ENCODE results near the gene CHRNB4.

Gene CHRNB4

GRCh38 chr15:78651007-78651406, 10.0 kb upstream of the CHRNB4 start:
- H3K27me3 ChIP-seq (ENCODE audit: control insufficient read depth in 2 of 2, insufficient read depth in 2 of 2, low read length in 2 of 2) = peaks cover 2 to 3% of the 10 kb centered on the region in 2 donors
- H3K4me3 ChIP-seq (ENCODE audit: low read length in 2 of 2) = no peak overlapping the region
- no peaks in the 10 kb centered on the region for H3K36me3 ChIP-seq (ENCODE audit: control insufficient read depth in 2 of 2, insufficient read depth in 2 of 2, low read length in 2 of 2)
- H3K27ac ChIP-seq (ENCODE audit: low read depth in 2 of 2, low read length in 2 of 2) = no peak overlapping the region
- no peaks in the 10 kb centered on the region for H3K9me3 ChIP-seq (ENCODE audit: control insufficient read depth in 2 of 2, low read length in 2 of 2)
- H3K4me1 ChIP-seq (ENCODE audit: control insufficient read depth in 2 of 2, insufficient read depth in 2 of 2, low read length in 2 of 2) = no peaks in the 10 kb centered on the region
- H3K9ac ChIP-seq (ENCODE audit: low read depth in 1 of 2, low read length in 2 of 2) = no peak overlapping the region

GRCh38 chr15:78650022-78650421, 9.0 kb upstream of the CHRNB4 start:
- no peaks in the 10 kb centered on the region for H3K9me3 ChIP-seq (ENCODE audit: control insufficient read depth in 2 of 2, low read length in 2 of 2)
- H3K4me1 ChIP-seq (ENCODE audit: control insufficient read depth in 2 of 2, insufficient read depth in 2 of 2, low read length in 2 of 2) = no peaks in the 10 kb centered on the region
- no peaks in the 10 kb centered on the region for H3K36me3 ChIP-seq (ENCODE audit: control insufficient read depth in 2 of 2, insufficient read depth in 2 of 2, low read length in 2 of 2)
- H3K27ac ChIP-seq (ENCODE audit: low read depth in 2 of 2, low read length in 2 of 2) = no peak overlapping the region
- H3K27me3 ChIP-seq (ENCODE audit: control insufficient read depth in 2 of 2, insufficient read depth in 2 of 2, low read length in 2 of 2) = peaks cover 2 to 3% of the 10 kb centered on the region in 2 donors
- H3K9ac ChIP-seq (ENCODE audit: low read depth in 1 of 2, low read length in 2 of 2) = no peak overlapping the region
- no peak overlapping the region for H3K4me3 ChIP-seq (ENCODE audit: low read length in 2 of 2)

- Histone ChIP-seq H3K36me3 (ENCODE audit: control insufficient read depth in 2 of 2, insufficient read depth in 2 of 2, low read length in 2 of 2) (no peaks in the 10 kb centered on the region), H3K4me1 (ENCODE audit: control insufficient read depth in 2 of 2, insufficient read depth in 2 of 2, low read length in 2 of 2) (peaks cover 2% of the 10 kb centered on the region in 2 donors), H3K27me3 (ENCODE audit: control insufficient read depth in 2 of 2, insufficient read depth in 2 of 2, low read length in 2 of 2) (peaks cover 0 to 7% of the 10 kb centered on the region in 2 donors), H3K4me3 (ENCODE audit: low read length in 2 of 2) (no peak overlapping the region), H3K9me3 (ENCODE audit: control insufficient read depth in 2 of 2, low read length in 2 of 2) (no peaks in the 10 kb centered on the region), H3K27ac (ENCODE audit: low read depth in 2 of 2, low read length in 2 of 2) (no peak overlapping the region), H3K9ac (ENCODE audit: low read depth in 1 of 2, low read length in 2 of 2) (no peak overlapping the region)
Measured at GRCh38 chr15:78645009-78645408, 4.0 kb upstream of the CHRNB4 start.

GRCh38 chr15:78642331-78642730, 1.3 kb upstream of the CHRNB4 start:
- no peak overlapping the region for H3K9ac ChIP-seq (ENCODE audit: low read depth in 1 of 2, low read length in 2 of 2)
- no peaks in the 10 kb centered on the region for H3K36me3 ChIP-seq (ENCODE audit: control insufficient read depth in 2 of 2, insufficient read depth in 2 of 2, low read length in 2 of 2)
- H3K27me3 ChIP-seq (ENCODE audit: control insufficient read depth in 2 of 2, insufficient read depth in 2 of 2, low read length in 2 of 2) = peaks cover 0 to 7% of the 10 kb centered on the region in 2 donors
- H3K4me3 ChIP-seq (ENCODE audit: low read length in 2 of 2) = no peak overlapping the region
- H3K27ac ChIP-seq (ENCODE audit: low read depth in 2 of 2, low read length in 2 of 2) = no peak overlapping the region
- H3K4me1 ChIP-seq (ENCODE audit: control insufficient read depth in 2 of 2, insufficient read depth in 2 of 2, low read length in 2 of 2) = peaks cover 2% of the 10 kb centered on the region in 2 donors
- H3K9me3 ChIP-seq (ENCODE audit: control insufficient read depth in 2 of 2, low read length in 2 of 2) = no peaks in the 10 kb centered on the region

GRCh38 chr15:78641749-78642275, 802 bp upstream of the CHRNB4 start:
- Histone ChIP-seq H3K27ac (ENCODE audit: low read depth in 2 of 2, low read length in 2 of 2) (no peak overlapping the region), H3K4me3 (ENCODE audit: low read length in 2 of 2) (no peak overlapping the region), H3K9ac (ENCODE audit: low read depth in 1 of 2, low read length in 2 of 2) (no peak overlapping the region), H3K36me3 (ENCODE audit: control insufficient read depth in 2 of 2, insufficient read depth in 2 of 2, low read length in 2 of 2) (no peaks in the 10 kb centered on the region), H3K4me1 (ENCODE audit: control insufficient read depth in 2 of 2, insufficient read depth in 2 of 2, low read length in 2 of 2) (peaks cover 2% of the 10 kb centered on the region in 2 donors), H3K27me3 (ENCODE audit: control insufficient read depth in 2 of 2, insufficient read depth in 2 of 2, low read length in 2 of 2) (peaks cover 0 to 7% of the 10 kb centered on the region in 2 donors), H3K9me3 (ENCODE audit: control insufficient read depth in 2 of 2, low read length in 2 of 2) (no peaks in the 10 kb centered on the region)

GRCh38 chr15:78640527-78641101, 396 bp downstream of the CHRNB4 start:
- Histone ChIP-seq H3K9me3 (ENCODE audit: control insufficient read depth in 2 of 2, low read length in 2 of 2) (no peaks in the 10 kb centered on the region), H3K27ac (ENCODE audit: low read depth in 2 of 2, low read length in 2 of 2) (no peak overlapping the region), H3K36me3 (ENCODE audit: control insufficient read depth in 2 of 2, insufficient read depth in 2 of 2, low read length in 2 of 2) (no peaks in the 10 kb centered on the region), H3K27me3 (ENCODE audit: control insufficient read depth in 2 of 2, insufficient read depth in 2 of 2, low read length in 2 of 2) (peaks cover 0 to 7% of the 10 kb centered on the region in 2 donors), H3K4me1 (ENCODE audit: control insufficient read depth in 2 of 2, insufficient read depth in 2 of 2, low read length in 2 of 2) (peaks cover 2% of the 10 kb centered on the region in 2 donors), H3K9ac (ENCODE audit: low read depth in 1 of 2, low read length in 2 of 2) (no peak overlapping the region), H3K4me3 (ENCODE audit: low read length in 2 of 2) (peak overlapping the region; percentile 31 to 40)

GRCh38 chr15:78638658-78639314, 2.2 kb downstream of the CHRNB4 start:
- peaks cover 2% of the 10 kb centered on the region in 2 donors for H3K4me1 ChIP-seq (ENCODE audit: control insufficient read depth in 2 of 2, insufficient read depth in 2 of 2, low read length in 2 of 2)

GRCh38 chr15:78637776-78638435, 3.1 kb downstream of the CHRNB4 start:
- no peak overlapping the region for H3K9ac ChIP-seq (ENCODE audit: low read depth in 1 of 2, low read length in 2 of 2)
- H3K9me3 ChIP-seq (ENCODE audit: control insufficient read depth in 2 of 2, low read length in 2 of 2) = no peaks in the 10 kb centered on the region
- H3K4me1 ChIP-seq (ENCODE audit: control insufficient read depth in 2 of 2, insufficient read depth in 2 of 2, low read length in 2 of 2) = peaks cover 2% of the 10 kb centered on the region in 2 donors
- H3K27me3 ChIP-seq (ENCODE audit: control insufficient read depth in 2 of 2, insufficient read depth in 2 of 2, low read length in 2 of 2) = peaks cover 0 to 7% of the 10 kb centered on the region in 2 donors
- no peak overlapping the region for H3K27ac ChIP-seq (ENCODE audit: low read depth in 2 of 2, low read length in 2 of 2)
- no peak overlapping the region for H3K4me3 ChIP-seq (ENCODE audit: low read length in 2 of 2)
- H3K36me3 ChIP-seq (ENCODE audit: control insufficient read depth in 2 of 2, insufficient read depth in 2 of 2, low read length in 2 of 2) = no peaks in the 10 kb centered on the region

More at GRCh38 chr15:78638658-78639314, 2.2 kb downstream of the CHRNB4 start:
- Histone ChIP-seq H3K36me3 (ENCODE audit: control insufficient read depth in 2 of 2, insufficient read depth in 2 of 2, low read length in 2 of 2) (no peaks in the 10 kb centered on the region), H3K4me3 (ENCODE audit: low read length in 2 of 2) (no peak overlapping the region), H3K9ac (ENCODE audit: low read depth in 1 of 2, low read length in 2 of 2) (no peak overlapping the region), H3K27me3 (ENCODE audit: control insufficient read depth in 2 of 2, insufficient read depth in 2 of 2, low read length in 2 of 2) (peaks cover 0 to 7% of the 10 kb centered on the region in 2 donors), H3K27ac (ENCODE audit: low read depth in 2 of 2, low read length in 2 of 2) (no peak overlapping the region), H3K9me3 (ENCODE audit: control insufficient read depth in 2 of 2, low read length in 2 of 2) (no peaks in the 10 kb centered on the region)

GRCh38 chr15:78636378-78636859, 4.6 kb downstream of the CHRNB4 start:
- Histone ChIP-seq H3K27ac (ENCODE audit: low read depth in 2 of 2, low read length in 2 of 2) (no peak overlapping the region), H3K27me3 (ENCODE audit: control insufficient read depth in 2 of 2, insufficient read depth in 2 of 2, low read length in 2 of 2) (peaks cover 0 to 7% of the 10 kb centered on the region in 2 donors), H3K4me3 (ENCODE audit: low read length in 2 of 2) (no peak overlapping the region), H3K9ac (ENCODE audit: low read depth in 1 of 2, low read length in 2 of 2) (no peak overlapping the region), H3K9me3 (ENCODE audit: control insufficient read depth in 2 of 2, low read length in 2 of 2) (no peaks in the 10 kb centered on the region), H3K4me1 (ENCODE audit: control insufficient read depth in 2 of 2, insufficient read depth in 2 of 2, low read length in 2 of 2) (peaks cover 2% of the 10 kb centered on the region in 2 donors), H3K36me3 (ENCODE audit: control insufficient read depth in 2 of 2, insufficient read depth in 2 of 2, low read length in 2 of 2) (no peaks in the 10 kb centered on the region)

GRCh38 chr15:78635346-78635745, 5.7 kb downstream of the CHRNB4 start:
- H3K27ac ChIP-seq (ENCODE audit: low read depth in 2 of 2, low read length in 2 of 2) = no peak overlapping the region
- no peak overlapping the region for H3K9ac ChIP-seq (ENCODE audit: low read depth in 1 of 2, low read length in 2 of 2)
- peaks cover 0 to 3% of the 10 kb centered on the region in 2 donors for H3K27me3 ChIP-seq (ENCODE audit: control insufficient read depth in 2 of 2, insufficient read depth in 2 of 2, low read length in 2 of 2)
- H3K4me3 ChIP-seq (ENCODE audit: low read length in 2 of 2) = no peak overlapping the region
- H3K36me3 ChIP-seq (ENCODE audit: control insufficient read depth in 2 of 2, insufficient read depth in 2 of 2, low read length in 2 of 2) = no peaks in the 10 kb centered on the region
- no peaks in the 10 kb centered on the region for H3K4me1 ChIP-seq (ENCODE audit: control insufficient read depth in 2 of 2, insufficient read depth in 2 of 2, low read length in 2 of 2)
- no peaks in the 10 kb centered on the region for H3K9me3 ChIP-seq (ENCODE audit: control insufficient read depth in 2 of 2, low read length in 2 of 2)
